SK-N-DZ (cell line): ENCODE results near the gene AGPAT2.
A peak's percentile ranks its signal among the peaks of the same experiment; 100 is the strongest.

ENCODE experiments used
- DNase-seq: peaks from one replicate; pipeline ENCODE4 v3.0.0-alpha.2; 2015; ENCODE audit warnings: low spot score
- small RNA-seq, 2 experiments: library from RNA; depleted of rRNA; stranded (forward); fragments of <200 nt; gene quantifications; one replicate each; pipeline ENCODE3, GENCODE V24; 2014

The AGPAT2 gene

DNA sequence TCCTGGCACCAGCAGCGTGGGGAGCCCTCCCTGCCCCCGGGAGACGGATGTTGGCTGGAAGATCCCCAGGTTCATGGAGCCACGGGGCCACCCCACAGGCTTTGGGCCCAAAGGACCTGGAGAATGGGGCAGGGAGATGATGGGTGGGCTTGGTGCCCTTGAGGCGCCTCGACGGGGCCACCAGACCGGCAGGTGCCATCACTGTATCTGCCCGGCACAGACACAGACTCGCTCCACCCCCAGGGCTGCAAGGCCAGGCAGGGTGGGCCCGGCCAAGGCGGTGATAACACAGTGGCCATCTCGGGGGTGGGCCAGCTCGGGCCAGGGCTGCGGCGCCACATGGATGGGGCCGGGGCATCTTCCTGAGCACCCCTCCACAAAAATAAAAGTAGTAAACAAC, 59.6 kb downstream of the AGPAT2 start:
- no peak for DNase-seq

GRCh38 chr9:136626740-136627642, 60.3 kb downstream of the AGPAT2 start:
- no peak for DNase-seq

DNA sequence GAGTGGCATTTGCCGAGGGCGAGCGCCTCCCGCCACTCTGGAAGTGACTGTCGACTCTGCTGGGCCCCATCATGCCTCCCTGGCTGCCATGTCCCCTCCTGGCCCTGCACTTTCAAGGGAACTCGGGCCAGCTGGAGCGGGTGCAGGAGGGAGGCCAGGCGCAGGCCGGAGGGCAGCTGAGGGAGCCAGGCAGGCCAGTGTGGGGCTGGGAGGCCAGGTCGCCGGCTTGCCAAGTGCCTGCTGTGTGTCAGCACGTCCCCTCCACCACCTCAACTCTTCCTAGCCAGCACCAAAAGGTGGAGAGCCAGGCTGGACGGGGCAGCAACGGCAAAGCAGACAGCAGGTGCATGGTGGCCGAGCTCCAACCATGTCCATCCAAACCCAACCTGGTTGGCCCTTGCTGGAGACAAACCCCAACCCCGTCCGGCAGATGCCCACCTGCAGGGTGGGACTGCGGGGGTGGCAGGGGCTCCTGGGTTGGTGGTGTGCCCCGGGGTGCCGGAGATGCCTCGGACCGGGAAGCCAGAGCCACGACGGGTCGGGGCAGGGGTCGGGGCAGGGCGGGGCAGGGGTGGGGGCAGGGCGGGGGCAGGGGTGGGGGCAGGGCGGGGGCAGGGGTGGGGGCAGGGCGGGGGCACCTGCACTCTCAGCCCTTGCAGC, 61.1 kb downstream of the AGPAT2 start:
- no peak for DNase-seq

- peak; percentile 35 for DNase-seq
These were observed 61.9 kb downstream of the AGPAT2 start for GRCh38 chr9:136625101-136626065.

- DNase-seq, result no peak
These were observed 62.9 kb downstream of the AGPAT2 start for GRCh38 chr9:136624184-136624951.

DNA sequence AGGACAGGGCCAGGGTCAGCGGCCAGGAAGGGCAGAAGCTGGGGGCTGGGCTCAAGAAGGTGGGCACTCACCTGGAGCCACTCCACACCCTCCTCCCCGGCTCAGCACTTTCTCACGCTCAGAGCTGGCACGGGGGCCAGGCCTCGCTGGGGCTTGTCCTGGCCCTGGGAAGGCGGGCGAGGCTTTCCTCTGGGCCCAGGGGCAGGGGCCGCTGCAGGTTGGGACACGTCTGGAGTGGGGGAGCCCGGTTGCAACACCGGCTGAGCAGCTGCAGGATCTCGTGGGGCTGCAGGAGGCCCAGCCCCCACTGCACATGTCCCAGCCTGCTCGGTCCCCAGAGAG, 63.4 kb downstream of the AGPAT2 start:
- DNase-seq, result no peak

Small RNAs within 50 kb of the gene (small RNA-seq; reads per million reads assigned to genes)
- 0.03 to 0.22 reads per million in 2 experiments for gene MIR126
